DMS153 treated with DMSO at 0.1 percent for 48 hours (cell line): ENCODE data around the gene TMEM128.
"Not testable (repeated sequence)": the region's sequence is repeated elsewhere in the genome, so short reads cannot be mapped to it uniquely, and the experiment has no call there.

Experiments
- DNase-seq: peaks from one replicate; lab custom pipeline; 2025; ENCODE audit not compliant: unreplicated experiment; lab: John Stamatoyannopoulos, UW

TMEM128 gene

GRCh38 chr4:4256799-4257198 lies 8.8 kb upstream of the TMEM128 start:
- DNase-seq, result no peak

- no peak for DNase-seq
These were observed 6.6 kb upstream of the TMEM128 start for GRCh38 chr4:4254666-4255065.

DNA sequence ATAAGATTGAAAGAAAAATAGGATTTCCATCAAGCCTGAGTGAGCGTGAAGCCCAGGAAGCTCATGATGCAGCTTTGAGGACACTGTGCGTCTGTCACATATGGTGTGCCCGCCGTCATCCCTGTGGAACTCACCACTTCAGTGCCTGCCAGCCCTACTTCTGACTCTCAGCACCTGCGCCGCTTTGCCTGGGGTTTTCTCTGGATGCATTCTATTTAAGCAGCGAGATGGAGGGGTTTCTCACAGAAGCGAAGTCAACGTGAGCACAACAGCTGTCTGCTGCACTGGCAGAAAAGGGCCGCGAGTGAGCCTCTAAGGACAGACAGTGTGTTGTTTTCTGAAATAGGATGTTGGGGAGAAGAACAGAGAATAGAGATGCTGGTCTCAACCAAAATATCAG lies 6.2 kb upstream of the TMEM128 start:
- DNase-seq, result no peak

DNA sequence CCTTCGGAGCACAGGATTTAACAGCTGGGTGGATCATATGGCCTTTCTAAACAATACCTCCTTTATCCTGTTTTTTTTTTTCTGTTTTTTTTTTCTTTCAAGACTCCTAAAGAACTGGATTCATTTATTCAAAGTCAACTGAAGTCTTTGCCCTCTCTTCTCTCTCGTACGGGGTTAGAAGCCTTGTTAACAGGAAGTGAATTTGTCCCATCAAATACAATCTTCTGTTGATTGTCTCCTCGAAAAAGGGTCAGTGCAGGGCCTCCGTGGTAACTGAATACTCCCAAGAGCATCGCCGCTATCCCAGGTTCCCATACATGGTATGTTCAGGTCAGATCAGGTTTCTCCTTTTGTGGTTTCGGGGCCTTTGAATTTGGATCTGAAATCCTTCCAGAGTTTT lies 1.8 kb upstream of the TMEM128 start:
- no peak for DNase-seq

- not testable (repeated sequence) for DNase-seq
These were observed 1.3 kb upstream of the TMEM128 start for GRCh38 chr4:4249342-4249741.

DNA sequence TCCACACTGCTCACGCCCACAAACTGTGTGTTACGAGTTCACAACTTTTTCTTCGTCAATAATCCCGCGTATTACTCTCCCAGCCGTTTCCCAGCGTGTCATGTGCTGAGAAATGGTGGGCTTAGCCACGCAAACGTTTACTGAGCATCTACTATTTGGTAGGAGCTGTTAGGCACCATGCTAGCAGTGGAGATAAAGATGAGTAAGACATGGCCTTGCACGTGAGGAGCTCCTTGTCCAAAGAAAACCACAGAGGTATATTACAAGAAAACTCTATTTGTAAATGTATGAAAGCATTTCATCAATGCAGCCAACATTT lies 821 bp upstream of the TMEM128 start:
- DNase-seq, result no peak

DNA sequence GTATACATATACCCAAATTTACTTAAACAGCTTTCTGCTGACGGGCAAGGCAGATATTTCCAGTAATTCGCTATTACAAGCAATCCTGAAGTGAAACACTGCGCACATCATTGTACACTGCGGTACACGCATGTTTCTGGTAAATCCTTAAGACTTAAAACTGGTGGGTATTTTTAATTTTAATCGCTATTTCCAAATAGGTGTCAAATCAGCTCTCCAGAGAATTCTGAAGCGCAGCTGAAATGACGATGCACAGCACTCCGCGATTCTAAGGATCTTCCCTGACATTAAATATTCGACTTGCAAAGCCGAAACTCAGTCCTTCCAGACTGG lies 361 bp downstream of the TMEM128 start:
- DNase-seq, result no peak

- DNase-seq, result no peak
These were observed 2.9 kb downstream of the TMEM128 start for GRCh38 chr4:4245172-4245571.

DNA sequence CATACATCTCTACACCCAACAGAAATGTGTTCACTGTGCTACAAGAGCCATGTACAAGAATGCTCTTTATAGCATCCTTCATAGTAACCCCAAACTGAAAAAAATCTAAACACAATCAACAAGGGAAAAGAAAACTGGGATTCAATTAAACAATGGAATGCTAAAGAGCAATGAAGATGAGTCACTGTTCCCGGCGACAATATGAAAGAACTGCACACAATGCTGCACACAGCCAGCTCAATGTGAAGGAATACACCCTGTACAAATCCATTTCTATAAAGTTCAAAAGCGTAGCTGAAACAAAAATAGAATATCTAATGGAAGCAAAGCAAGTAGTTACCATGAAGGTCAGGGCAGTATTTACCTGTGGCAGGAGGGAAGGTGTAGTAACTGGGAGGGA lies 8.5 kb downstream of the TMEM128 start:
- DNase-seq, result not testable (repeated sequence)

DNA sequence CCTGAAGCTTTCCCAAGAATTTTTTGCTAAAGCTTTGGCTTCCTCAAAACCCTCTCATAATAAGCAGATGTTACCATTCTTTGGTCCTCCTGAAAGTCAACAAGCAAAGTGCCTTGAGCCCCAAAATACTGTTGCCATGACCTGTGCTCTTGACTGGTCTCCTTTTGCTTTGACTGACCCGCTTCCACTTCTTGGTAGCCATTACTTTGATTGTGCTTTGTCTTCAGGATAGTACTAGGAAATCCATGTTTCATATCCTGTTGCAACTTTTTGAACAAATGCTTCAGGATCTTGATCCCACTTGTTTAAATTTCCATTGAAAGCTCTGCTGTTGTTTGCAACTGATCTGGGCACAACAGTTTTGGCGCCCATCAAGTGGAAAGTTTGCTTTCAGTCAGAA lies 14.4 kb downstream of the TMEM128 start:
- no peak for DNase-seq

- DNase-seq, result no peak
These were observed 19.7 kb downstream of the TMEM128 start for GRCh38 chr4:4228356-4228668.

- DNase-seq, result no peak
These were observed 20.3 kb downstream of the TMEM128 start for GRCh38 chr4:4227510-4228355.

DNA sequence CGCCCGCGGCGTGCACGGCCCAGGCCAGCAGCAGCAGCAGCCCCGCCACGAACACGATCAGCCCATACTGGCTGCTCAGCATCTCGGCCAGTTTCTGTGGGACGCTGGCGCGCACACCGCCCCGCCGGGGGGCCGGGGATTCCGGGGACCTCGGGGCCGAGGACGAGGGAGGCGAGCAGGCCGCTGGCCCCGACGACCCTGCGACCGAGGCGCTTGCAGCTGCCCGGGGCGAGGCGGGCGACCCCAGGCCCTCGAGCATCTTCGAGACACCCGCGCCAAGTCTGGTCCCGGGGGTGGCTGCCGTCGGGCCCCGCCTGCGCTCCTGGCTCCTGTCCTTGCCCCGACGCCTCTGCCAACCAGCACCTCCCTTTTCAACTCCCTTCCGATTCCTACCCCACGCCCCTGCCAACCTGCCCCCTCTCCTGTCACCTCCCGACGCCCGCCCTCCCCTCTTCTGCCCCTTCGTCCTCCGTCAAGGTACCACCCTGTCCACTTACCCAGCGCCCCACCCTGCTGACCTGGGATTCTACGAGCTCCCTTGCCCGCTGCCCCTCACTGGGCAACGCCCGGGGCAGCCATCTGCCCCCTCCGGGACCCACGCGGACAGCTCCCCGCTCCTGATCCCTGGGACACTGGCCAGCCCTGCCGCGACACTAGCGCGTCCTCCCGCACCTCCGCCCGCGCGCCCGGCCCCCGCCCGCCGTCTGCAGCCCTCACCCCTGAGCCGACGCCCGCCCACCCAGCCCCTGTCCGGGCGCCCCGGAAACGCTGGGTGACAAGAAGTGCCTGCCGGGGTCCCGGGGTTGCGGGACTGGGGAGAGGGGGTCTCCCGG lies 21.2 kb downstream of the TMEM128 start, which contains the start of gene OTOP1:
TSS of gene OTOP1 (minus strand) at position 324 of the 833 bp plus-strand sequence. CDS start at position 259, 65 bp downstream.
- DNase-seq, result no peak

- DNase-seq, result no peak
These were observed 22.0 kb downstream of the TMEM128 start for GRCh38 chr4:4225915-4226605.

- DNase-seq, result no peak
These were observed 30.9 kb downstream of the TMEM128 start for GRCh38 chr4:4217113-4217512.

- no peak for DNase-seq
These were observed 31.4 kb downstream of the TMEM128 start for GRCh38 chr4:4216648-4217047.

DNA sequence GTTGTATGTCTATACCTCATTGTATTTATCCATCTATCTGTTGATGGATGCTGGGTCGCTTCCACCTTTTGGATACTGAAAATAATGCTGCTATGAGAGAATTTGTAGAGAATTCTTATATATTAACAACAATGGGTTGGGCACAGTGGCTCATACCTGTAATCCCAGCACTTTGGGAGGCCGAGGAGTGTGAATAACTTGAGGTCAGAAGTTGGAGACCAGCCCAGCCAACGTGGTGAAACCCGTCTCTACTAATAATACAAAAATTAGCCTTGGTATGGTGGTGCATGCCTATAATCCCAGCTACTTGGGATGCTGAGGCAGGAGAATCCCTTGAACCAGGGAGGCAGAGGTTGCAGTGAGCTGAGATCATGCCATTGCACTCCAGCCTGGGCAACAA lies 34.3 kb downstream of the TMEM128 start:
- DNase-seq, result not testable (repeated sequence)

DNA sequence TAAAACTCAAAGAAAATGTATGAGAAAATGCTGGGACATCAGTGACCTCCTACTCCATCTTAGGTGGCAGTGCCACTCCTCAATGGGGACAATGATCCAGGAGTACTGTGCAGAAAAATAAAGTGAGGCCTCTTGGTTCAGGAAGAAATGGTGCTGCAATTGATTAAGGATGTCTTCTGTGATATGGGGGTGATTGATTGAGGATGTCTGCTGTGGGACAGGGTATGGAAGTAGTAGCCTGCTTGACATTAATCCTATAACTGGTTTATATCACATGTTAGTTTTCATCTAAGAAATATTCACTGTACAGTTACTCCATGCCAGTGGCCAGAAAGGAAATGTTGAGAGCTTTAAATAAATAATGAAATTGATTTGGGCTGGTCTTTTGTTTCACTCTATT lies 41.8 kb downstream of the TMEM128 start:
- no peak for DNase-seq

- no peak for DNase-seq
These were observed 43.6 kb downstream of the TMEM128 start for GRCh38 chr4:4204401-4204745.

- DNase-seq, result no peak
These were observed 44.2 kb downstream of the TMEM128 start for GRCh38 chr4:4203688-4204400.

- no peak for DNase-seq
These were observed 45.5 kb downstream of the TMEM128 start for GRCh38 chr4:4202510-4202909.
